ENCODE data around the gene CCDC33.

- TF ChIP-seq CTCF (conservative IDR thresholded peaks at IDR 0.05; ENCODE audit: low read depth in 2 of 2): no peak
- TF ChIP-seq REST (IDR thresholded peaks at IDR 0.05; ENCODE audit: unreplicated experiment): no peak
- TF ChIP-seq EZH2 (IDR thresholded peaks at IDR 0.05; ENCODE audit: low read depth, unreplicated experiment): no peak
- TF ChIP-seq JUNB (IDR thresholded peaks at IDR 0.05; ENCODE audit: unreplicated experiment): no peak
- TF ChIP-seq EZH2phosphoT487 (IDR thresholded peaks at IDR 0.05; ENCODE audit: unreplicated experiment): no peak
- no peak for TF ChIP-seq CREB1 (CRISPR knock-in tag; IDR thresholded peaks at IDR 0.05; ENCODE audit: low read depth)
Measured at GRCh38 chr15:74200412-74200815, 35.7 kb upstream of the CCDC33 start.

All from GM23338 (cell line).